Smooth muscle cell of the brain vasculature (primary cell): ENCODE measurements around the gene NPFF.
A peak's percentile ranks its signal among the peaks of the same experiment; 100 is the strongest.

Experiments used
- DNase-seq: peaks from one replicate; pipeline ENCODE4 v3.0.0-alpha.2; 2012; ENCODE audit warnings: low read depth, low spot score

NPFF gene

DNA sequence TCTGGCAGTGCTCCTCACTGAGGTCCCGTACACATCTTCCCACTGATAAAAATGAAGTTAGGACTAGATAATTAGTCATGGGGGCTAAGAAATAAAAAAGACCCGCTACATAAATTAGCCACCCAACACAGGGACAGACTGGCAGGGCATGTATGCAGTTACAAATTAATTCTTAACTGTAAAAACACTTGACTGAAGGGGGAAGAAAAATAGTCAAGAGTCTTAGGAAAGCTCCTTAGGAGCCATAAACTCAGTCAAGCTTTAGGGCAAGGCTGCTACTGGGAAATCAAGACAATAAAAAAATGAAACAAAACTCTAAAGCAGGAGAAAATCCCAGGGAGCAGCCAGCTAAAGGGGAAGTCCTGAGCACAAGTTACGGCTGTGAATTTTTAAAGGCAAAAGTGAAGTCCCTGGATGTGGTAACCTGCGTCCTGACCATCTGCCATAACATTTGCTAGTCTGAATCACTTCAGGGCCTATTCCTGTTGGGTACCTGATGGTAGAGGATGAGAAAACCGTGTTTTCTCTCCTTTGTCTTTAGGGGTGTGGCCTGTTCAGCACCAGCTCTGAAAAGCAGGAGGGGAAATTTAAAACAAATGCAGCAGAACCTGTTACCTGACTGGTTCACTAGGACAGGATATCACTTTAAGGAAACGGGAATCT is 7.5 kb upstream of the NPFF start:
- no peak for DNase-seq

DNA sequence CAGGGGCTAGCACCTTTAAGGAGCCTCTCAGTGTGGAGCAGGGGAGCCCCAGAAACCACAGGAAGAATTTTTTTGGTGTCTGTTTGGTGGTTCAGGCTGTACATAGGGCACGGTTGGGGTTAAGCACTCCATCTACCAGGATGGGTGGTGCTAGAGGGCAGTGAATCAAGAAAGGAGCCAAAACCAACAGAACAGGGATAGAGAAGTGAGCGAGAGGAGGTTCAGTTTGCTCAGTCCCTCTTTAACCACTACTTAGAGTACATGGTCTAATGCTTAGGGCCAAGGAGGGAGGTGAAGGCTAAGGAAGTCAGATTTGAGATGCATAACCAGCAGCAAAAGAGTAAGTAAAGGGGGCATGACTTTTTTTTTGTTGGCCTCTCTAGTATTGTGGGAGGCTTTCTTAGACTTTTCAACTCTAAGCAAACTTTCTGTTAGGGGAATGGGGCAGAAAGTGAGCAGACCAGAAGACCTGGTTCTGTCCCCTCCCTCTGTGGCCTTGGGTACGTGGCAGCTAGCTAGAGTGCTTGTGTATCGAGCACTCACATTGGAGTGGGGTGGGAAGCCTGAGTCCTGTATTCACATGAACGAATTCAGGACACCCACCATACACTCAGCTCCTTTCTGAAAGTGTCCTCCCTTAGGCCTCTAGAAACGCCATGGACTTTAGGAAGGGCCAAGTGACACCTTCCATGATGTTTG is 6.6 kb upstream of the NPFF start:
- no peak for DNase-seq

DNA sequence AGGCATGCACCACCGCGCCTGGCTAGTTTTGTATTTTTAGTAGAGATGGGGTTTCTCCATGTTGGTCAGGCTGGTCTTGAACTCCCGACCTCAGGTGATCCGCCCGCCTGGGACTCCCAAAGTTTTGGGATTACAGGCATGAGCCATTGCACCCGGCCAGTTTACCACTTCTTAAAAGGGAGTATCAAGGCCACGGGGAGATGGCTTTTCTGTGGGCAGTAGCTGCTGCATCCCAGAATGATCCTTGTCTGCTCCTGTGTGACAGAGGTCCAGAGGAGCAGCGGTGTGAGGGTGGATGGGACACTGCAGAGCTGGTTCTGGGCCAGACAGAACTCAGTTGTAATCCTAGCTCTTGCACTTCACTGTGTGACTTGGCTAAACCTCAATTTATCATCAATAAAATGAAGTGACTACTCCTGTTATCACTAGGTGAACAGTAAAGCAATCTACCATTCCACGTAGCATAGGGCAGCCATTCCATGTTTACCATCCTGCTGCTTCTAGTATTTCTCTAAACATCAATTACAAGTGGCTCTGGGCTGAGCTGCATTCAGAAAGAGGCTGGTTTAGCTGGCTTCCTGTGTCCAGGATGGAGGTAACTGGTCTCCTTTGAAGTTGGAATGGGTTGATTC is 3.0 kb upstream of the NPFF start:
- no peak for DNase-seq

DNA sequence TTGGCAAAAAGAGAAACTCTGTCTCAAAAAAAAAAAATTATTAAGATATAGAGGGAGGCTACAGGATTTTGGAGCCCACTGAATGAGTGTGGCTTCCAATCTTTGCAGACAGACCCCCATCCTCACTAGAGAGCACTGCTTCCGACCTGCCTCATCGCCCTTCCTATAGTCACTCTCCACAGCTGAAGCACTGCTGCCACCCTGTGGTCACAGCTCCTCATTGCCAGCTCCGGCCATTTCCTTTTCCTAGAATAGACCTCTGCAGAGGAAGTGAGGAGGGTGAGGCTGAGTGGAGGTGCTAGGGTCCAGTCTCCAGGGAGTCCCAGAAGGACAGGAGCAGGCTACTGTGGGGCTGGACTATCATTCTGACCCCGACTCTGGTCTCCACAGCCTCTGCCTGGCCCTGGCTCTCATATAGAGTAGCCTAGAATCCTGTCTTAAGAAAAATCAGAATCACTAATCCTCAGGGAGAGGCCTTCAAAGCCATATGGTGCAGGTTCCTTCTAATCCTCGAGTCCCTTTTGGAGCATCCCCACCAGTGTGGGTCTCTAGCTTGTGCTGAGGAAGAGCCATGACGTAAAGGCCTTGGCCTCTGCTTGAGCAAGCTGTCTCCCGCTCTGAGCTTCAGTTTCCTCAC is 1.4 kb upstream of the NPFF start:
- DNase-seq: no peak

DNA sequence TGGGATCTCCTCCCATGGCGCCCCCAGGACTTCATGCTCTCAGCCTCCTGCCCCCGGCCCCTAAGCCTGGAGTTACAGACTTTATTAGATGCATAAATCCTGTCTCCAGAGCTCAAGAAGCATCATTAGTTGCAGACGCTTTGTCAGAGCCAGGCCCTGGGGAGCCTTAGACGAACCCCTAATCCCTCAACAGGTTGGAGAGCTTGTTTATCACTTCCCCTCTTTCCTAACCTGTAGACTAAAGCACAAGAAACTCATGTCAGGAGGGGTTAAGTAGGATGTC is 260 bp upstream of the NPFF start:
- no peak for DNase-seq

DNA sequence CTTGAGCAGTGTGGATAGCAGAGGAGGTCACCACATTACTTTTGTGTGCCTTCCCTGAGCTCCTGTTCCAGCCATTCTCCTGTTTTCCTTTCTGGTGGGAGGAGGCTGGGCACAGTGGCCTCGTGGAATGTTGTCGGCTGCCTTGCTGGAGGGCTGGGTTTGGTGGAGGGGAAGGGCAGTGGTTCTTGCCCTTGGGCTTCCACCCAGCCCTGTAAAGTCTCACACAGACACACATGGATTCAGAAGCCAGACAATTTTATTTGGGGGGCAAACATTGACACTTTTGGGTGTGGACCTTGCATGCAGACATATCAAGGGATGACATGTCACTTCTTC is 866 bp downstream of the NPFF start:
- DNase-seq: no peak

DNA sequence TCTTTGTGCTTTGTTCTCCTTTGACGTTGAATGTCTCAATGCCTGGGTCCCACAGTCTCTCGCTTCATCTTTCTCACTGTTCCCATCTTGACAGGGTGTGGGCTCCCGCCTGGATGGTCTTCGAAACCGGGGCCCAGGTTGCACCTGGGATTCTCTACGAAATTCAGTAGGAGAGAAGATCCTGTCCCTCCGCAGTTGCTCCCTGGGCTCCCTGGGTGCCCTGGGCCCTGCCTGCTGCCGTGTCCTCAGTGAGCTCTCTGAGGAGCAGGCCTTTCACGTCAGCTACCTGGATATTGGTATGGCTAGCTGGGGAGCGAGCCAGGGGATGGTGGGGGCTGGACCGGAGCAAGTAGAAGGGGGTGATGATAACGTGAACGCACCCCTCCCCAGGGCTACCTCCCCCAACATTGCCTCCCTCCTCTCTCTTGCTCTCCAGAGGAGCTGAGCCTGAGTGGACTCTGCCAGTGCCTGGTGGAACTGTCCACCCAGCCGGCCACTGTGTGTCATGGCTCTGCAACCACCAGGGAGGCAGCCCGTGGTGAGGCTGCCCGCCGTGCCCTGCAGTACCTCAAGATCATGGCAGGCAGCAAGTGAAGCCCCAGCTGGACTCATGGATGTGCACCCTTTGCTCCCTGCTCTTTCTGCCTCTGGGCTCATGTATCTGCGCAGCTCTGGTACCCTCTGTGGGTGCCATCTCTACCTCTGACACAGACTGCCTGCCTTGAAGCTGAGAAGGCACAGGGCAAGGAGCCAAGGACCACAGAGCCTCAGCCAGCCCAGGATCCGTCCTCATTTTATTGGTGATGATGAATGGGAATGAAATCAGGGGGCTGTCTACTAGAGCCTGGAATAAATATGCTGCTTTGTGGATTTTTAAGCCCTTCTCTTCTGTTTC is 1.5 kb downstream of the NPFF start:
- DNase-seq: no peak

DNA sequence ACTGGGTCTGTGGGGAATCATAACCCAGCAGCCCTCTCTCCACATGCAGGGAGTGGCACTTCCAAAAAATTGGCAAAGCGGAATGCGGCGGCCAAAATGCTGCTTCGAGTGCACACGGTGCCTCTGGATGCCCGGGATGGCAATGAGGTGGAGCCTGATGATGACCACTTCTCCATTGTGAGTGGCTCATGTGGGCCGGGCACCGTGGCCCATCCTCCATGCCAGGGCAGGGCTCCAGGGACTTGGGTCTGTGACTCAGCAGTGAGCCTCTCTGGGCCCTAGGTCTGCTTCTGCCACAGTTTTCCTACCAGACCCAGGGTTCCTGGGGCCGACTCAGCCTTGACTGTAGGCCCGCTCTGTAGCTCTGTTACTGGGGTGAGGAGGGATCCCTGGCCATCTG is 2.2 kb downstream of the NPFF start:
- DNase-seq: no peak

DNA sequence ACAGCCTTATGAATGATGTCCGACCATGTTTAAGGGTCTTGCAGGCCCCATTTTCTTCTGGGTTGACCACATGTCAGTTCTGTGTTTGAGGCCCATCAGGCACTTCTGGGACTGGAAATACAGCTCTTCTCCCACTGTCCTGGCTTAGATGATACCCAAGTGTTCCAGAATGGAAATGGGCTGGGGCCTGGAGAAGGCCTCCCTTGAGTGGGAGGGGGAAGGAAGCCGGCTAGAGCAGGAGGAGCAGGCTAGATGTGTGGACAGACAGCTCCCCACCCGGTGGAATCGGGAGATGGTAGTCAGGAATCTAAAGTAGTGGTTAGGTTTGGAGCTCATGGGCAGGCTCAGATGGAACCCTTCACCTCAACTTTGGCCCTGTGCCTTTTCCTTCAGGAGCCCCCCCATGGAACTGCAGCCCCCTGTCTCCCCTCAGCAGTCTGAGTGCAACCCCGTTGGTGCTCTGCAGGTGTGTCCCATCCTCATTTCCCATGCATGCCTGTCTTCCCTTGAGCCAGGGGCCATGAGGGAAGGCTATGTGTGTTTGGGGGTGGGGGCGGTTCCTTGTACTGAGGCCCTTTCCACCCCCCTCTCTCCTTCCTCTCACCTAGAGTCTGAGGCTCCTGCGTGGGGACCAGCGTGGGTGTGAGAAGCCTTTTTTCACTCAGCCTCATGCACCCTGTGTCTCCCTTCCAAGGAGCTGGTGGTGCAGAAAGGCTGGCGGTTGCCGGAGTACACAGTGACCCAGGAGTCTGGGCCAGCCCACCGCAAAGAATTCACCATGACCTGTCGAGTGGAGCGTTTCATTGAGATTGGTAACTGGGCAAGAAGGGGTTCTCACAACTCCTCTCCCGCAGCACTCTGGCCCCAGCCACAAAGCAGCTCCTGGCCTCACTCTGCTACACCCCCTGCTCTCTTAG is 3.0 kb downstream of the NPFF start:
- DNase-seq: no peak

DNA sequence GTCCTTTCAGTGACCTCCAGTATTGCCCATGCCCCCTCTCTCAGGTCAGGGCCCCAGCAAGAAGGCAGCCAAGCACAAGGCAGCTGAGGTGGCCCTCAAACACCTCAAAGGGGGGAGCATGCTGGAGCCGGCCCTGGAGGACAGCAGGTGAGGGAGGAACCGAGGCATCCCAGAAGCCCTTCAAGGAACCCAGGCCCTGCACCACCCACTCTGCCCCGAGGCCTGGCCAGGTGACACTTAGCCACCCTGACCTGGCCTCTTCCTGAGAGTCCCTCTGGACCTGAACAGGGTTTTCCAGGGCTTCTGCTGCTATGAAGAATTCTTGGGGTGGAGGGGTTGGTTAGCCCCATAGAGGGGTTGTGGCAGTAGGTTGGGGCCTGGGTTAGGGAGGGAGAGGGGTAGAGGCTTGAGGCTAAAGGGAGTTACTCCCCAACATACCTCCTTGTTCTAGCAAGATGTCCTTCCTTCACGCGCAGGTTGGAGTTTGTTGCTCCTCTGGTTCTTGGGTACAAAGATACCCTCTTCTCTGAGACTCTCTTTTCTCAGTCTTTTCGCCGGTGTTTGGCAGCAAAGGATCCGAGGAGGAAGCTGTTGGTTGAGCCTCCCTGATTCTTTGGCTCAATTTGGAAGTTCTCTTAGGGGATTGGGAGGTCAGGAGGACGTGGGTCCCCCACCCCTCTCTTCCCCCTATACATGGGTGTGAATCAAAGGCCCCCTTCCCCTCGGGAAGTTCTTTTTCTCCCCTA is 4.1 kb downstream of the NPFF start:
- DNase-seq: no peak

DNA sequence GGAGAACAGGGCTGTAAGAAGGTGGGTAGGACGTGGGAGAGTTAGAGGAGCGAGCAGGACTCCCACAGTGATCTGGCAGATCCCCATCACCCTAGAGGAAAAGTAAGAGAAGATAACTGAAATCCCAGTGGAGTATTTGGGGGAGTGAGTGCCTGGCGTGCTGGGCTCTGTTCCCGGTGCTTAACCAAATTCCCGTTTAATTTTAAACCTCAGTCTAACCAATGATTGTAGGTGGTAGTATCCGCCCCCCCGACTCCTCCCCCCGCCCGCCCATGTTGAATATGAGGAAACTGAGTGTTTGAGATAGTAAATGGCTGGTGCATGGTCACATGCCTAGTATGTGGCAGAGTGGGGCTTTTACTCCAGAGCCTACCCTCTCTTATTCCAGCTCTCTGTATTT is 5.0 kb downstream of the NPFF start:
- no peak for DNase-seq

DNA sequence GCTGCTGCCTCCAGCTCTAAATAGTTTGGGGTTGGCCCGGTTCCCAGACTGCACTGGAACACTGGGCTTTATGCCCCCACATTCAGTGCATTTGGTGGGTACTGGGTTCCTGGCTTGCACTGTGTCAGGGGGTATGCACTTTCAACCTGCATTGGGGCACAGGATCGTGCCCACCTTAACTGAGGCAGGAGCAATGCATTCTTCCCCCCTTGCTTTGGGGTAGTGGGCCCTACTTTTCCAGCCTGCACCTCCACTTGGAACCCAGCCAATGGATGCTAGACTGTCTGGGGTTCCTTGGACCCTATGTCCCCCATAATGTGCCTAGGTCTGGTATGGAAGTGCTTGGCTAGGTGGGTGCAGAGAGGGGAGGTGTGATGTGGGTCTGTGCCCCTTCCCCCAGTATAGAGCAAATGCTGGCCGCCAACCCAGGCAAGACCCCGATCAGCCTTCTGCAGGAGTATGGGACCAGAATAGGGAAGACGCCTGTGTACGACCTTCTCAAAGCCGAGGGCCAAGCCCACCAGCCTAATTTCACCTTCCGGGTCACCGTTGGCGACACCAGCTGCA is 5.6 kb downstream of the NPFF start:
- DNase-seq: no peak

DNA sequence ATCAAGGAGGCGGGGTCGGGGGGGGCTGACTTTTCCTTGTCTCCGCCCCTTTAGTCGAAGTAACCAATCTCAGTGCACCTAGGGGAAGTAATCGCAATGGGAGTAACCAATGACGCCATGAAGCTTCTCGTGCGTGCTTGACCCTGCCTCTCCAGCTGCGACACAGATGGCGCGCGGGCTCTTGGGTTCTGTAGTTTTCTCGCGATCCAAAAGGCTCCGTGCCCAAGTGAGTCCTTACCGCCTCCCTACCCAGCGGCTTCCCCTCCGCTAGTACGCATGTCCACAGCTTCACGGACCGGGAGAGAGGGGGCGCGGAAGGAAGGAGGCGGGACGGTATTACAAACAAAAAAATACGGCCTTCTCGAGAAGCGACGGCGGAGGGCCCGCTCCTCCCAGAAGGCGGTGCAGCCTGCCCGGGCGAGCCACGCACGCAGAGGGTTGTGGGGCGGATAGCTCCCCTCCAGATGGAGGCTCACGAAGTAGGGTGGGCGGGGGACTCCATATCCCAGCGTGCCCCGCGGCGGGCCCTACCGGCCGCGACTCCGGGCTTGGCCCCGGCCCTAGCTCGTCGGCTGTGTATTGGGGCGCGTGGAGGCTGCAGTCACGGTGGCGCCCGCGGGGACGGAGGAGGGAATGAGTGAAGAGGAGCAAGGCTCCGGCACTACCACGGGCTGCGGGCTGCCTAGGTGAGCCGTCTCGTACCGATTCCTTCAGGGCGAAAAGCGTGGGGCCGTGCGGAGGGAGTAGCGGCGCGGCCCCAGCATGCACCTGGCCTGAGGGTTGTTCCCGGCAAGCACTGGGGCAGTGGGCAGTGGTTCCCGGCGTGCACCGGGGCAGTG is 6.3 kb downstream of the NPFF start, which contains the start of gene TARBP2:
TARBP2 (plus strand) TSS at position 508 of the 839 bp plus-strand sequence; CDS start at position 634, 126 bp downstream.
- DNase-seq: peak; percentile 99

DNA sequence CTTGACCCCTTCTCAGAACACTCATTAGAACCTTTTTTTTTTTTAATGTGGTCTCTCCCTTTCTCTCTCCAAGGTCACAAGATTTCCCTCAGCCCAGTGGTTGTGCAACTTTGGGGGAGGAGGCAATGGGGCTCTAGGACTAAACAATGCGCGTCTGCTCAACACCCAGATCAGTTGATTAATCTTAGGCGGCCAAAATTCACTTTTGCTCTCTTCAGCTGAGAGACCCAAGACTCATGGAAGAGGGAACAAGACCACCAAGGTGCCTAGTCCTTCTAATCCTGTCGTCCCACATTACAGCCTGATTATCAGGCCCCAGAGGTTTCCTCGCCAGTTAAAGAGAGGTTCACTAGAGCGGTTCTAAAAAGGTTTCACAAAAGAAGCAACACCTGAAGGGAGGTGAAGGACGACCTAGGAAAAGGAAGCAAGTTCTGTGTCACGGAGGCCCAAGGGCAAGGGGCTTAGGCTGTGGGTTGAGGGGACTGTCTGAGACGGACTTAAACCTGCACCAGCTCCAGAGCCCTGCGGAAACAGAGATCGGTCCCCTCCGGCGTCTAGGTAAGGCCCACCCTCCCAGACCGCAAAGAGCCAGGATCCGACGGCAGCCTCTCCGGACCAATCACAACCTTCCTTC is 7.0 kb downstream of the NPFF start:
- DNase-seq: no peak

DNA sequence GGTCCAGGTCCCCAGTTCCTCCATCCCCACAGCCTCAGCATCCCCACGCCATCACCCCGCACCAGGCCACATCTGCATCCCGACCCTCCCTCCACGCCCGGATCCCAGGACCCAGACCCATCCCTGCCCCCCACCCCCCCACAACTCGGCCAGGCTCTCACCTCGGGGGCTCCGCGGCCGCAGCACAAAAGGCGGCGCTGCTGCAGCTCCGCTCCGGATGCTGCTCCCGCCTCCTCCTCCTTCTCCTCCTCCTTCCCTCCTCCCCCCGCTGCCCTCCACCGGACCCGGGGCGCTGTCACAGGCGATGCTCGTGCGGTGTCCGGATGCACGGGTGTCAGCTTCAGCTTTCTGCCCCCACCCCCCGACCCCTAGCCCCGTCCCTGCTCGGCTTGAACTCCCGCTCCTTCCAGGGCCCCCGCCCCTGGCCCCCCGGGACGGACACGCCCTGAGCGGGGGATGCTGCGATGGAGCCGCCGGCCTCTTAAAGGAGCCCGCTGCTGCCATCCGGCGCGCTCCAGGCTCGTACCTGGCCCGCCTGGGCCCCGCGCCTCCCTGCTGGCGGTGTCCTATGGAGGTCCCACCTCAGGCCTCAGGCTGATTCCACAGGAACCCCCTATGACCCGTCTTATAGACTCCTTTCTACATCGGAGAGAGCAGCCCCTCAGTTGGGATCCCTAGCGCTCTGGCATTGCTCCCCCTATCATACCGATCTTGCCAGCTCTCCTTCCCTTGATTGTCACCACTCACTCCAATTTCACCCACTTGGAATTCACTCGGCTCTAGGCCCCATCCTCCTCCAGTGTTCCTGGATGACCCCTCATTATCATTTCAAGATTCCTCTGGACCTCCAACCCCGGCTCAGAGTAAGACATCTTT is 7.8 kb downstream of the NPFF start, which contains the start of gene MAP3K12:
MAP3K12 (minus strand) TSS at position 193 of the 876 bp plus-strand sequence. CDS start 12,067 bp downstream, outside the sequence.
- no peak for DNase-seq

DNA sequence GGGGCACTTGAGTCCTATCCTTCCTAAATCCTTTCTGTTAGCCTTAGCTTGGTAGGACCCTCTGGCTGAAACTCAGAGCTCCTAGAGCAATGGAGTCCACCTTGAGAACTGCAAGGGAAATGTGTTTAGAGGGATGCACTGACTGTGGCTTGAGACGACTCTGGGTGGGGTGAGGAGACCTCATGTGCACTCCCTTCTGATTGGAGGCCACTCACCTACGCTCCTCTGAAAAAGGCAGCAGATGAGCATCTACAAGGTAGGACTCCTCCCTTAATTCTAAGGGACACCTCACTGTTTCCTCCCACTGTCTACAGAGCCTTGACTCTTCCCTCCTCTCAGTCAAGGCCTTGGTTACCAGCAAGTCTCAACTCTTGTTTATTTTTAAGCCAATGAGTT is 9.1 kb downstream of the NPFF start:
- DNase-seq: no peak

DNA sequence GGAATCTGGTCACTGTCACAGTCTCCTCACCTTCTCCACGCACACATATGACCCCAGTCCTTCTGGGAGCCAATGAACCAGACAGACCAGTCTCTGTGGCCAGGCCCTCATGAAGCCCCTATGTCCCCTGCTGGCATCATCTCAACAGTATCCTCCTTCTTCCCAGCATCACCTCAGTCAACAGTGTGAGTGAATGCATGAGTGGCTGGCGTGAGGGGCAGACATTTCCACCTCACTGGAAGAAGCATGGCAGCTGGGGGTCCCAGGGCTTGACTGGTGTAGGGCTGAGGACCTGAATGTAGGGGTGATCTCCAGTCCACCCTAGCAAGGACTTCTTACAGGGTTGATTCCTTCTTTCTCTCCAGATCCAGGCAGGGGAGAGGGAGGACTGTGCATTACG is 9.8 kb downstream of the NPFF start:
- DNase-seq: no peak
